H1 (cell line): ENCODE data around the gene NIPSNAP2. TPM values are rescaled to one million over a fixed set of nuclear protein-coding genes. Genes with fewer than 3 reads are reported as not detected.
A peak's percentile ranks its signal among the peaks of the same experiment; 100 is the strongest.

ENCODE experiments used
- CTCF ChIA-PET: fragments of 300-600 bp; sonication (Branson Sonifier 250); formaldehyde crosslinking; loops from one replicate; lab custom pipeline; 2021; ENCODE audit not compliant: partially characterized antibody; lab: Charles Lee
- POLR2A ChIA-PET: fragments of 300-600 bp; sonication (Branson Sonifier 250); formaldehyde crosslinking; loops from one replicate; lab custom pipeline; 2021; ENCODE audit warnings: inconsistent platforms; ENCODE audit not compliant: partially characterized antibody; lab: Charles Lee
- DNase-seq, 2 experiments: peaks; one replicate each; pipeline versions ENCODE4 v3.0.0 to v3.0.0-alpha.2; 2010 to 2022; ENCODE audit warnings: low spot score in 2 of 2, low read depth in 1 of 2, mixed read lengths in 1 of 2
- FAIRE-seq: peaks from 2 replicates; lab custom pipeline; 2011; peaks lifted over from hg19 to GRCh38; lab: Jason Lieb, UNC
- H2AFZ ChIP-seq: 2 replicates; pipeline ENCODE4 v1.8.1; 2012; ENCODE audit warnings: low read length, inconsistent platforms
- H2AK5ac ChIP-seq: 2 replicates; pipeline ENCODE4 v1.6.1; 2013; ENCODE audit warnings: low read depth, low read length
- H2BK120ac ChIP-seq: replicated peaks from 2 replicates; pipeline ENCODE3; 2013; ENCODE audit warnings: low read depth, low read length, inconsistent platforms
- H2BK12ac ChIP-seq: 2 replicates; pipeline ENCODE4 v1.6.1; 2013; ENCODE audit warnings: low read depth, low read length
- H2BK15ac ChIP-seq: 2 replicates; pipeline ENCODE4 v1.6.1; 2013; ENCODE audit warnings: low read length
- H2BK20ac ChIP-seq: 2 replicates; pipeline ENCODE4 v1.6.1; 2013; ENCODE audit warnings: low read length
- H2BK5ac ChIP-seq: 2 replicates; pipeline ENCODE4 v1.6.1; 2013; ENCODE audit warnings: low read depth, low read length
- H3K14ac ChIP-seq: 2 replicates; pipeline ENCODE4 v1.6.1; 2013; ENCODE audit warnings: inconsistent platforms; ENCODE audit not compliant: insufficient read length
- H3K18ac ChIP-seq: 2 replicates; pipeline ENCODE4 v1.6.1; 2013; ENCODE audit warnings: low read length; ENCODE audit errors: extremely low read depth
- H3K23ac ChIP-seq: 2 replicates; pipeline ENCODE4 v1.6.1; 2013; ENCODE audit warnings: inconsistent platforms; ENCODE audit not compliant: insufficient read length
- H3K23me2 ChIP-seq: 2 replicates; pipeline ENCODE4 v1.6.1; 2013; ENCODE audit warnings: low read depth, low read length
- H3K27ac ChIP-seq: 2 replicates; pipeline ENCODE4 v1.6.1; 2011; ENCODE audit warnings: low read depth, low read length, inconsistent platforms
- H3K27me3 ChIP-seq, 4 experiments: replicated peaks in 1 of 4; 1 replicate in 1 of 4; 2 replicates in 3 of 4; pipeline versions ENCODE4 v1.6.1 to v1.8.1; 2011 to 2013; ENCODE audit warnings: low read length in 3 of 4, mild to moderate bottlenecking in 3 of 4, inconsistent platforms in 2 of 4, mixed read lengths in 2 of 4, moderate library complexity in 1 of 4; ENCODE audit not compliant: control insufficient read depth in 3 of 4, insufficient read depth in 3 of 4; ENCODE audit errors: extremely low read depth in 1 of 4
- H3K36me3 ChIP-seq, 4 experiments: 2 replicates each; pipeline versions ENCODE4 v1.6.1 to v1.8.1; 2011 to 2013; ENCODE audit warnings: mild to moderate bottlenecking in 4 of 4, low read length in 3 of 4, moderate library complexity in 2 of 4, control low read depth in 1 of 4, inconsistent platforms in 1 of 4; ENCODE audit not compliant: insufficient read depth in 4 of 4, control insufficient read depth in 2 of 4
- H3K4ac ChIP-seq: replicated peaks from 2 replicates; pipeline ENCODE3; 2013; ENCODE audit warnings: low read length, low read depth, mixed read lengths, inconsistent platforms; ENCODE audit not compliant: insufficient read length
- H3K4me1 ChIP-seq, 4 experiments: replicated peaks in 1 of 4; 1 replicate in 1 of 4; 2 replicates in 3 of 4; pipeline versions ENCODE4 v1.6.1 to v1.8.1; 2011 to 2013; ENCODE audit warnings: low read length in 3 of 4, inconsistent platforms in 2 of 4, mixed read lengths in 1 of 4; ENCODE audit not compliant: insufficient read depth in 4 of 4, control insufficient read depth in 3 of 4
- H3K4me2 ChIP-seq, 2 experiments: 2 replicates each; pipeline versions ENCODE4 v1.6.1 to v1.8.1; 2011 to 2013; ENCODE audit warnings: low read depth in 2 of 2, low read length in 2 of 2, control low read depth in 1 of 2, inconsistent platforms in 1 of 2, mild to moderate bottlenecking in 1 of 2; ENCODE audit not compliant: insufficient read depth in 1 of 2
- H3K4me3 ChIP-seq, 4 experiments: fragments of 200-600, 300-600 bp in 1 of 4; sonication (generic), shearing (Covaris generic), sonication (Bioruptor Twin) in 1 of 4; 2 replicates each; pipeline versions ENCODE4 v1.5.1 to v1.8.1; 2011 to 2016; ENCODE audit warnings: low read length in 4 of 4, low read depth in 3 of 4, control low read depth in 2 of 4, inconsistent platforms in 2 of 4, mild to moderate bottlenecking in 2 of 4, mixed read lengths in 1 of 4, moderate library complexity in 1 of 4; ENCODE audit not compliant: insufficient read depth in 2 of 4; ENCODE audit errors: extremely low read depth in 1 of 4
- H3K56ac ChIP-seq: replicated peaks from 2 replicates; pipeline ENCODE3; 2013; ENCODE audit warnings: low read depth, mild to moderate bottlenecking, mixed read lengths, low read length, inconsistent platforms; ENCODE audit not compliant: insufficient read length
- H3K79me1 ChIP-seq: 2 replicates; pipeline ENCODE4 v1.6.1; 2013; ENCODE audit warnings: low read depth, low read length, control low read depth
- H3K79me2 ChIP-seq, 2 experiments: 2 replicates each; pipeline versions ENCODE4 v1.6.1 to v1.8.1; 2012 to 2013; ENCODE audit warnings: low read length in 2 of 2, mild to moderate bottlenecking in 2 of 2, inconsistent platforms in 1 of 2; ENCODE audit not compliant: insufficient read depth in 2 of 2, control insufficient read depth in 1 of 2
- H3K9ac ChIP-seq, 4 experiments: replicated peaks in 1 of 4; 1 replicate in 1 of 4; 2 replicates in 3 of 4; pipeline versions ENCODE4 v1.6.1 to v1.8.1; 2011 to 2013; ENCODE audit warnings: low read depth in 3 of 4, low read length in 3 of 4, control low read depth in 2 of 4, mild to moderate bottlenecking in 2 of 4, moderate library complexity in 2 of 4, inconsistent platforms in 1 of 4; ENCODE audit errors: extremely low read depth in 1 of 4
- H3K9me3 ChIP-seq, 2 experiments: 2 replicates each; pipeline versions ENCODE4 v1.6.1 to v1.8.1; 2012 to 2013; ENCODE audit warnings: mild to moderate bottlenecking in 2 of 2, moderate library complexity in 2 of 2, control low read depth in 1 of 2, inconsistent platforms in 1 of 2, low read depth in 1 of 2, low read length in 1 of 2, mixed read lengths in 1 of 2; ENCODE audit not compliant: insufficient read depth in 2 of 2
- H4K20me1 ChIP-seq, 2 experiments: replicated peaks in 1 of 2; 2 replicates each; pipeline versions ENCODE3 to v1.8.1; 2011 to 2013; ENCODE audit warnings: inconsistent platforms in 2 of 2, low read length in 2 of 2, mild to moderate bottlenecking in 1 of 2; ENCODE audit not compliant: insufficient read depth in 2 of 2, control insufficient read depth in 1 of 2
- H4K5ac ChIP-seq: 2 replicates; pipeline ENCODE4 v1.6.1; 2013; ENCODE audit warnings: low read length, low read depth, mixed read lengths, inconsistent platforms; ENCODE audit not compliant: insufficient read length
- H4K8ac ChIP-seq: 2 replicates; pipeline ENCODE4 v1.8.0; 2013; ENCODE audit warnings: mild to moderate bottlenecking, moderate library complexity, low read length, inconsistent platforms; ENCODE audit not compliant: insufficient read depth; ENCODE audit errors: extremely low read depth
- H4K91ac ChIP-seq: replicated peaks from 2 replicates; pipeline ENCODE3; 2013; ENCODE audit warnings: low read length, mixed read lengths, inconsistent platforms; ENCODE audit not compliant: insufficient read length
- JUN ChIP-seq: IDR thresholded peaks from 2 replicates; pipeline ENCODE4 v1.6.1; 2011; ENCODE audit warnings: low read depth, mild to moderate bottlenecking, improper control_type of control experiment, low read length
- SUZ12 ChIP-seq: fragments of 200-600 bp; sonication (generic); IDR thresholded peaks from 2 replicates; pipeline ENCODE4 v1.6.1; 2012; ENCODE audit warnings: mild to moderate bottlenecking, inconsistent platforms, low read length, moderate library complexity, mixed read lengths
- TAF7 ChIP-seq: optimal IDR thresholded peaks from 2 replicates; pipeline ENCODE3; 2011; ENCODE audit warnings: low read depth, mild to moderate bottlenecking, inconsistent platforms, low read length, moderate library complexity, borderline replicate concordance
- TBP ChIP-seq: IDR thresholded peaks from 2 replicates; pipeline ENCODE4 v1.6.1; 2011; ENCODE audit warnings: low read depth, low read length, improper control_type of control experiment
- WGBS, 2 experiments: shearing (Covaris generic) in 1 of 2; methylation state at CpG; one replicate each; pipeline versions ENCODE4 v1.1.6 to v1.1.7; 2013 to 2015; ENCODE audit warnings: low lambda C conversion rate in 2 of 2, mixed read lengths in 2 of 2, inconsistent platforms in 1 of 2, low coverage in 1 of 2, missing lambda C conversion rate in 1 of 2; ENCODE audit not compliant: insufficient replicate concordance in 2 of 2, insufficient coverage in 1 of 2, insufficient read length in 1 of 2; ENCODE audit errors: extremely low coverage in 1 of 2, missing lambda C conversion rate in 1 of 2; 5-methylcytosine and 5-hydroxymethylcytosine counted together
- long read RNA-seq, 2 experiments: library from RNA in 1 of 2; library from capped mRNA in 1 of 2; stranded (forward); transcript quantifications; one replicate each; pipeline ENCODE4 v2.0.0, GENCODE V29; 2021; ENCODE audit warnings: inconsistent platforms in 1 of 2
- polyA minus RNA-seq, 3 experiments: library from RNA; depleted of rRNA, polyadenylated mRNA; stranded (reverse); fragments of >200 nt; gene quantifications; 1 replicate in 2 of 3; 2 replicates in 1 of 3; pipeline ENCODE4 v1.2.3, GENCODE V29; 2011
- polyA plus RNA-seq, 7 experiments: library from polyadenylated mRNA; depleted of rRNA in 3 of 7; stranded (reverse) in 5 of 7; unstranded in 2 of 7; fragments of >200 nt in 5 of 7; fragments of 200-250 nt in 2 of 7; gene quantifications; 1 replicate in 5 of 7; 2 replicates in 1 of 7; 4 replicates in 1 of 7; pipeline versions ENCODE4 v1.2.1 to v1.2.3, GENCODE V29; 2011 to 2013; ENCODE audit warnings: missing spikeins in 2 of 7, mixed read lengths in 2 of 7
- total RNA-seq: library from RNA; stranded (reverse); fragmentation: NEBNext Ultra II Directional; extraction: Animal tissue kit (Norgen Biotek cat#: 25700); gene quantifications from 2 replicates; pipeline ENCODE4 v1.2.1, GENCODE V29; 2021
- TF ChIP-seq, protein P1 (sequence below): IDR thresholded peaks from 2 replicates; pipeline ENCODE4 v1.6.1; 2012; ENCODE audit warnings: inconsistent platforms
- TF ChIP-seq, protein P2 (sequence below): IDR thresholded peaks from 2 replicates; pipeline ENCODE4 v1.6.1; 2011; ENCODE audit warnings: low read depth, mild to moderate bottlenecking, low read length; ENCODE audit not compliant: insufficient read depth

The NIPSNAP2 gene
- total RNA-seq (38.6 and 45.2 TPM in 2 replicates), polyA plus RNA-seq (2011; rRNA removed) (15.4 and 31.1 TPM in 2 replicates), polyA minus RNA-seq (2011; rRNA and poly(A)+ RNA removed) (20.1 and 30.0 TPM in 2 replicates)
- polyA plus RNA-seq (2011; cell fraction: cytosol; rRNA removed), result 30.5 TPM
- 9.5 TPM for polyA plus RNA-seq (2011; cell fraction: nucleus; rRNA removed)
- polyA plus RNA-seq (2012, experiment 1 of 2), result 29.1 to 45.6 TPM (median 31.2 TPM) in 4 replicates
- polyA plus RNA-seq (2012, experiment 2 of 2), result 3.6 TPM
- 39.1 TPM for polyA plus RNA-seq (2013, experiment 1 of 2)
- polyA plus RNA-seq (2013, experiment 2 of 2), result 40.2 TPM
- 20.5 TPM for polyA minus RNA-seq (2011; cell fraction: cytosol; rRNA and poly(A)+ RNA removed)
- polyA minus RNA-seq (2011; cell fraction: nucleus; rRNA and poly(A)+ RNA removed), result 53.3 TPM
- long read RNA-seq, experiment 1, full-length matches to known transcripts, result 29 of 73 reads
- long read RNA-seq, experiment 1, partial matches to known transcripts, result 30 of 73 reads
- long read RNA-seq, experiment 1, other reads (novel, unspliced or antisense), result 14 of 73 reads
- long read RNA-seq, experiment 2, partial matches to known transcripts, result 1 of 2 reads
- long read RNA-seq, experiment 2, other reads (novel, unspliced or antisense), result 1 of 2 reads

GRCh38 chr7:55964261-55965099 lies at the start of gene NIPSNAP2:
TSS of gene NIPSNAP2 (plus strand) at chr7:55964585. CDS start at chr7:55964610, 25 bp downstream.
- peak; percentile 17 to 82 for DNase-seq
- TF ChIP-seq, protein P1, sequence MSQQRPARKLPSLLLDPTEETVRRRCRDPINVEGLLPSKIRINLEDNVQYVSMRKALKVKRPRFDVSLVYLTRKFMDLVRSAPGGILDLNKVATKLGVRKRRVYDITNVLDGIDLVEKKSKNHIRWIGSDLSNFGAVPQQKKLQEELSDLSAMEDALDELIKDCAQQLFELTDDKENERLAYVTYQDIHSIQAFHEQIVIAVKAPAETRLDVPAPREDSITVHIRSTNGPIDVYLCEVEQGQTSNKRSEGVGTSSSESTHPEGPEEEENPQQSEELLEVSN, result 0 out of 2 replicates have a peak, but pooled peaks have one; percentile 15
- TF ChIP-seq TAF7 (peak; percentile 88), JUN (no peak), TBP (peak; percentile 51; the same call in 1 of the 2 replicates), SUZ12 (no peak)
- TF ChIP-seq, protein P2, sequence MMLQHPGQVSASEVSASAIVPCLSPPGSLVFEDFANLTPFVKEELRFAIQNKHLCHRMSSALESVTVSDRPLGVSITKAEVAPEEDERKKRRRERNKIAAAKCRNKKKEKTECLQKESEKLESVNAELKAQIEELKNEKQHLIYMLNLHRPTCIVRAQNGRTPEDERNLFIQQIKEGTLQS, result peak; percentile 32; the same call in 1 of the 2 replicates

More at GRCh38 chr7:55964261-55965099, at the start of gene NIPSNAP2:
- Histone ChIP-seq H3K27ac (peak within 1 kb of the TSS; percentile 84), H2AK5ac (no peak within 1 kb of the TSS), H3K27me3 (peaks cover 1 to 13% (median 7%) of the 10 kb centered on the region in 4 experiments; a peak in 5 of 7 replicates), H2BK12ac (no peak within 1 kb of the TSS), H3K4me3 (peak within 1 kb of the TSS; percentile 80 to 99 (median 86)), H2BK5ac (peak within 1 kb of the TSS; percentile 75; the same call in 1 of the 2 replicates), H3K18ac (peak within 1 kb of the TSS; percentile 83), H3K56ac (peak within 1 kb of the TSS; percentile 46), H3K4ac (no peak within 1 kb of the TSS), H4K91ac (peak within 1 kb of the TSS; percentile 74), H3K23me2 (no peaks in the 10 kb centered on the region), H3K79me1 (peaks cover 5% of the 10 kb centered on the region), H2AFZ (peak within 1 kb of the TSS; percentile 6; the same call in 1 of the 2 replicates), H2BK20ac (no peak within 1 kb of the TSS), H3K9me3 (no peaks in the 10 kb centered on the region), H3K4me1 (no peaks in the 10 kb centered on the region), H2BK120ac (no peak within 1 kb of the TSS), H3K36me3 (no peaks in the 10 kb centered on the region), H3K23ac (no peak within 1 kb of the TSS), H3K79me2 (peaks cover 3 to 19% of the 10 kb centered on the region in 2 experiments; a peak in 3 of 4 replicates), H3K14ac (no peak within 1 kb of the TSS), H3K4me2 (peak within 1 kb of the TSS; percentile 75 to 77), H4K20me1 (peaks cover 0 to 4% of the 10 kb centered on the region in 2 experiments), H2BK15ac (no peak within 1 kb of the TSS), H4K5ac (peak within 1 kb of the TSS; percentile 80), H4K8ac (peak within 1 kb of the TSS; percentile 93), H3K9ac (peak within 1 kb of the TSS; percentile 76 to 98 (median 86))
- 0% methylated on average over 21 of the region's 105 CpGs; no CpG with 5 or more reads in 1 of the 2 experiments for WGBS, 2 experiments
- FAIRE-seq, result no peak
- CTCF ChIA-PET, result interaction anchor here (0.5 to 2.6 kb wide), 21 partner anchors 10 to 1591 kb away, joined by 3 to 13 read pairs (median 4); partner anchors contain the start of genes CCT6A, MRPS17 and PSPH
- POLR2A ChIA-PET, result interaction anchor here (0.6 to 2.3 kb wide), 24 partner anchors 9 to 643 kb away, joined by 3 to 23 read pairs (median 3); partner anchors contain the start of genes CCT6A and PSPH
